Caco-2 (cell line): ENCODE measurements around the gene SVIL. TPM values are rescaled to one million over a fixed set of nuclear protein-coding genes. Genes with fewer than 3 reads are reported as not detected.

Source experiments
- BruUV-seq: library from RNA; stranded (reverse); fragments of 400-500 nt; replicated peaks from 2 replicates; lab custom pipeline; 2021; lab: Mats Ljungman, UMichigan
- CTCF ChIA-PET: fragments of 300-600 bp; sonication (Branson Sonifier 250); formaldehyde crosslinking; loops from one replicate; lab custom pipeline; 2022; ENCODE audit warnings: antibody characterized with exemption; lab: Charles Lee
- POLR2A ChIA-PET: fragments of 300-600 bp; sonication (Branson Sonifier 250); formaldehyde crosslinking; loops from one replicate; lab custom pipeline; 2022; ENCODE audit warnings: antibody characterized with exemption; lab: Charles Lee
- DNase-seq, 2 experiments: peaks; one replicate each; pipeline versions ENCODE4 v3.0.0 to v3.0.0-alpha.2; 2020 to 2022
- H3K27me3 ChIP-seq: replicated peaks from 2 replicates; pipeline ENCODE4 v1.6.0; 2011; ENCODE audit warnings: low read length; ENCODE audit not compliant: control insufficient read depth, insufficient read depth
- H3K36me3 ChIP-seq: 2 replicates; pipeline ENCODE4 v1.5.1; 2011; ENCODE audit warnings: low read length; ENCODE audit not compliant: control insufficient read depth, insufficient read depth
- H3K4me1 ChIP-seq: fragments of 250-450 bp; sonication (Bioruptor Pico); 2 replicates; pipeline ENCODE4 v1.5.1; 2020; ENCODE audit warnings: mild to moderate bottlenecking
- H3K4me3 ChIP-seq: 2 replicates; pipeline ENCODE4 v1.5.1; 2011; ENCODE audit warnings: low read depth, mild to moderate bottlenecking, control low read depth, low read length
- H3K9me3 ChIP-seq: fragments of 250-450 bp; sonication (Bioruptor Pico); 2 replicates; pipeline ENCODE4 v1.5.1; 2020; ENCODE audit warnings: mild to moderate bottlenecking, moderate library complexity
- H3K27ac Mint-ChIP-seq: one replicate; pipeline ENCODE4 v1.8.0; 2022; ENCODE audit warnings: mixed read lengths; ENCODE audit not compliant: unreplicated experiment
- H3K27me3 Mint-ChIP-seq: one replicate; pipeline ENCODE4 v1.8.0; 2022; ENCODE audit warnings: mixed read lengths; ENCODE audit not compliant: insufficient read depth, unreplicated experiment
- H3K36me3 Mint-ChIP-seq: one replicate; pipeline ENCODE4 v1.8.0; 2022; ENCODE audit warnings: mild to moderate bottlenecking, mixed read lengths; ENCODE audit not compliant: insufficient read depth, unreplicated experiment
- H3K4me1 Mint-ChIP-seq: one replicate; pipeline ENCODE4 v1.8.0; 2022; ENCODE audit warnings: low read depth, mixed read lengths; ENCODE audit not compliant: unreplicated experiment
- H3K4me3 Mint-ChIP-seq: one replicate; pipeline ENCODE4 v1.8.0; 2022; ENCODE audit warnings: mild to moderate bottlenecking, moderate library complexity, mixed read lengths; ENCODE audit not compliant: unreplicated experiment
- H3K9me3 Mint-ChIP-seq: one replicate; pipeline ENCODE4 v1.8.0; 2022; ENCODE audit warnings: mixed read lengths; ENCODE audit not compliant: unreplicated experiment
- CTCF ChIP-seq, 2 experiments: fragments of 200-600 bp in 1 of 2; IDR thresholded peaks; 1 replicate in 1 of 2; 2 replicates in 1 of 2; pipeline versions ENCODE4 v1.5.1 to v1.8.0; 2011 to 2022; ENCODE audit warnings: antibody characterized with exemption in 1 of 2, control low read depth in 1 of 2, inconsistent platforms in 1 of 2, low read depth in 1 of 2, low read length in 1 of 2, mild to moderate bottlenecking in 1 of 2, moderate library complexity in 1 of 2; ENCODE audit not compliant: insufficient read depth in 1 of 2, severe bottlenecking in 1 of 2, unreplicated experiment in 1 of 2
- intact Hi-C: fragments of 100-400 bp; cut with micrococcal nuclease; formaldehyde crosslinking; loops from one replicate; pipeline ENCODE4 v1.10.0; 2022; ENCODE audit not compliant: unreplicated experiment
- total RNA-seq: library from RNA; stranded (reverse); gene quantifications from 2 replicates; pipeline ENCODE4 v1.2.3, GENCODE V29; 2022

Gene SVIL
- total RNA-seq, 1 experiment from 2014 or later = 54.4 TPM

- ChIA-PET POLR2A (no interaction called here), CTCF (no interaction called here)
- no TSS peak for BruUV-seq
- no peaks in the 10 kb centered on the region for H3K9me3 Mint-ChIP-seq
- H3K4me3 Mint-ChIP-seq = no peak overlapping the region
- no peaks in the 10 kb centered on the region for H3K36me3 ChIP-seq
- DNase-seq = no peak
- H3K27me3 Mint-ChIP-seq = no peaks in the 10 kb centered on the region
- H3K36me3 Mint-ChIP-seq = peaks cover 34% of the 10 kb centered on the region
- TF ChIP-seq CTCF (IDR thresholded peaks at IDR 0.05; ENCODE audit: insufficient read depth in 1 of 2, low read depth in 1 of 2, low read length in 1 of 2, severe bottlenecking in 1 of 2, unreplicated experiment in 1 of 2) = no peak
- H3K4me1 Mint-ChIP-seq = no peaks in the 10 kb centered on the region
- H3K4me3 ChIP-seq = no peak overlapping the region
- H3K27me3 ChIP-seq = no peaks in the 10 kb centered on the region
- H3K27ac Mint-ChIP-seq = no peak overlapping the region
- intact Hi-C loops = no loop called here
- no peaks in the 10 kb centered on the region for H3K9me3 ChIP-seq
- H3K4me1 ChIP-seq = peaks cover 3% of the 10 kb centered on the region; the same call in 1 of the 2 replicates
Observed at GRCh38 chr10:29501692-29502091, 133.1 kb downstream of the SVIL start.

GRCh38 chr10:29499993-29500537 is 134.7 kb downstream of the SVIL start:
- Histone ChIP-seq H3K4me1 (peaks cover 3% of the 10 kb centered on the region; the same call in 1 of the 2 replicates), H3K9me3 (no peaks in the 10 kb centered on the region), H3K27me3 (no peaks in the 10 kb centered on the region), H3K36me3 (peaks cover 2% of the 10 kb centered on the region; the same call in 1 of the 2 replicates), H3K4me3 (no peak overlapping the region)
- ChIA-PET POLR2A (no interaction called here), CTCF (no interaction called here)
- TF ChIP-seq CTCF (IDR thresholded peaks at IDR 0.05; ENCODE audit: insufficient read depth in 1 of 2, low read depth in 1 of 2, low read length in 1 of 2, severe bottlenecking in 1 of 2, unreplicated experiment in 1 of 2) = no peak
- intact Hi-C loops = no loop called here
- BruUV-seq = no TSS peak
- H3K4me3 Mint-ChIP-seq = no peak overlapping the region
- H3K27me3 Mint-ChIP-seq = no peaks in the 10 kb centered on the region
- no peak for DNase-seq
- H3K9me3 Mint-ChIP-seq = no peaks in the 10 kb centered on the region
- no peak overlapping the region for H3K27ac Mint-ChIP-seq
- H3K4me1 Mint-ChIP-seq = no peaks in the 10 kb centered on the region
- H3K36me3 Mint-ChIP-seq = peaks cover 38% of the 10 kb centered on the region

GRCh38 chr10:29496341-29497162 is 138.2 kb downstream of the SVIL start:
- Mint-ChIP-seq H3K27ac (no peak overlapping the region), H3K36me3 (peaks cover 61% of the 10 kb centered on the region), H3K27me3 (no peaks in the 10 kb centered on the region), H3K9me3 (no peaks in the 10 kb centered on the region), H3K4me3 (no peak overlapping the region), H3K4me1 (no peaks in the 10 kb centered on the region)
- peaks cover 3% of the 10 kb centered on the region; the same call in 1 of the 2 replicates for H3K36me3 ChIP-seq
- H3K4me3 ChIP-seq = no peak overlapping the region
- intact Hi-C loops = loop anchor here (1.0 kb wide), 1 partner anchor 868 kb away; no protein-coding TSS in a partner anchor
- no TSS peak for BruUV-seq
- POLR2A ChIA-PET = no interaction called here
- peak; percentile 78 to 90 for DNase-seq
- CTCF ChIA-PET = interaction anchor here (0.6 to 1.8 kb wide), 7 partner anchors 14 to 110 kb away, joined by 3 to 17 read pairs (median 3); no protein-coding TSS in a partner anchor
- no peaks in the 10 kb centered on the region for H3K4me1 ChIP-seq
- H3K27me3 ChIP-seq = no peaks in the 10 kb centered on the region
- peak; percentile 98 for TF ChIP-seq CTCF (IDR thresholded peaks at IDR 0.05; ENCODE audit: insufficient read depth in 1 of 2, low read depth in 1 of 2, low read length in 1 of 2, severe bottlenecking in 1 of 2, unreplicated experiment in 1 of 2)
- H3K9me3 ChIP-seq = no peaks in the 10 kb centered on the region
